ENCODE measurements around the gene DKK3.

DKK3 gene

GRCh38 chr11:11966354-11966741 is 42.1 kb downstream of the DKK3 start:
- DNase-seq = no peak

- DNase-seq = no peak
These were observed 42.6 kb downstream of the DKK3 start for GRCh38 chr11:11965656-11966353.

DNA sequence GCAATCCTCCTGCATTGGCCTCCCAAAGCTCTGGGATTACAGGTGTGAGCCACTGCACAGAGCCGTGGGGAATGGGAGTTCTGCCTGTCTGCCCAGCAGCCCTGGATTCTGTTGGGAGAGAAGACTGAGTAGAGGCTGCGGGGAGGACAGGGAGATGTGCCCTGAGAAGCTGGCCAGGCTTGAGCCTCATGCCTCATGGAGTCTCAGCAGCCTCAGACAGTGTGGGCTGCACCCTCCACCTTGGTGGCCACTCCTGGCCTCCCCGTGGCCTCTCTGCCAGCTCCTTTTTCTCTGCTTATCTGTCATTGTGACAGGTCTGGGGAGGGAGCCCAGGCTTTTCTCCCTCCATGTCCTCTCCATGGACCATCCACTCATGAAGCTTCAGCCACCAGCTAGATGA is 43.2 kb downstream of the DKK3 start:
- DNase-seq = no peak

DNA sequence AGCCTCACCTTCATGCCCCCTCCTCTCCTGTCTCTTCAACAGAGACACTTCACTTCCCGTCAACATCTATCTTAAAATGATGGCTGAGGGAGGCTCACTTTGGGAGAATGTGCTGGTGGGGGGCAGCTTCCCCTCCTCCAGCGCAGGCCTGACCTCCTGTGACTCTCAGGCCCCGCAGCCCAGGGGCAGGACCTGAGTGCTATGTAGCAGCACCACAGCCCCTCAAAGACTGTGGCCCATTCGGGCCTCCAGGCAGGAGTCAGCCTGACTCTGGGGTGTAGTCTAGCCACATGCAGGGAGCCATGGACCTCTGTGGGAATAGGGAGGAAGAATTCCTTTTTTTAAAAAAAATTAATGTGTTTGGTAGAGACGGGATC is 43.7 kb downstream of the DKK3 start:
- no peak for DNase-seq

DNA sequence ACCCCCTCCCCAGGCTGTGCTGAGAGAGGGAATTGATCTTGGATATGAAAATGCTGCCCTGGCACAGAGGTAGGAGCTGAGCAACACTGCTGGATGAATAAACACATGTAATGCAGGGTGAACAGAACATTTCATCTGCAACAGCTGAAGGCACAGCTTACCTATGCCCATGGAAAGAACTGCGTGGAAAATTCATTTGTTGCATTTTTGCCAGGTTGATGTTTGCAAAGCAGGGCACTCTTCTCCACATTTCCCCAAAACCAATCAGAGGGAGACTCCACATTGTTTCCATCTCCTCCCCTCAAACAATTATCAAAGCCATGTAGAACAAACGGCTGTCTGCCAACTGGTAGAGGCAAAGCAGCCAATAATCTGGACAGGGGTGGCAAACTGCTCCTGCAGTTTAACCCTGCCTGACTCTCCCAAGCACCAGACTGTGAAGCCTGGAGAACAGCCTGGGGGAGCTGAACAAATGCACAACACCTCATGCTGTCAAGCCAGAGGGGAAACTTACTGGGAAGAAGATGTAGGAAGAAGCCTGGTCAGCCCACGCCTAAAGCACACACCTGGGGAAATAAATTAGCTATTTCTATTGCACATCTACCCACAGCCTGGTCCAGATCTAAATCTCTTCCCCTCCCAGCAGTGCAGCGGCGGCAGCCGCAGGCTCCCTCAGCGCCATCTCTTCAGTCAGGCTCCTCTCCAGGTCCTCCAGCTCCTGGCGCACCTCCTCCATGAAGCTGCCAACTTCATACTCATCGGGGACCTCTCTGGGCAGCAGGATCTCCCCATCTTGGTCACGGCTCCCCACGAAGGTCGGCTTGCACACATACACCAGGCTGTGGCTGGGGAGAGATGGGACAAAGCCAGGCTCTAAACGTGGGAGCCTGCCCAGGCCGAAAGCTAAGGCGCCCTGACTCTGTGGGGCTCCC is 44.3 kb downstream of the DKK3 start:
- no peak for DNase-seq

DNA sequence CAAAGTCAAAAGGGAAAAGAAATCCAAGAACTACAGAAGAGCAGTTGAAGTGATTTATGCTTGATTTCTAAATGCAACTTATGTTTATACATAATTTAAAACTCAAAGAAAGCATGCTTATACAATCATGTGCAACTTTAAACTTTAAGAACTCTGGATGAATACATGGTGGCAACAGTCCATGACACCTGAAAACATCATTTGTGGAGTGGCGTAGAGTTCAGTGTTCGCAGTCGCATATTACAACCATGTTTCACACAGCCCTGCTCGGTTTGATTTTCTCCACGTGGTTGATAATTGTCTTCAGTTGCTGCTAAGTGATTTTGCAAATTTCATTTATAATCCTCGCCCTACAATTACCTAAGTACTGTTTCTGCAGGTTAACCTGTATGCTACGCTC is 45.4 kb downstream of the DKK3 start:
- no peak for DNase-seq

GRCh38 chr11:11961399-11962028 is 46.9 kb downstream of the DKK3 start:
- no peak for DNase-seq

- no peak for DNase-seq
These were observed 47.7 kb downstream of the DKK3 start for GRCh38 chr11:11960687-11961086.

- DNase-seq = no peak
These were observed 48.8 kb downstream of the DKK3 start for GRCh38 chr11:11959601-11960000.

DNA sequence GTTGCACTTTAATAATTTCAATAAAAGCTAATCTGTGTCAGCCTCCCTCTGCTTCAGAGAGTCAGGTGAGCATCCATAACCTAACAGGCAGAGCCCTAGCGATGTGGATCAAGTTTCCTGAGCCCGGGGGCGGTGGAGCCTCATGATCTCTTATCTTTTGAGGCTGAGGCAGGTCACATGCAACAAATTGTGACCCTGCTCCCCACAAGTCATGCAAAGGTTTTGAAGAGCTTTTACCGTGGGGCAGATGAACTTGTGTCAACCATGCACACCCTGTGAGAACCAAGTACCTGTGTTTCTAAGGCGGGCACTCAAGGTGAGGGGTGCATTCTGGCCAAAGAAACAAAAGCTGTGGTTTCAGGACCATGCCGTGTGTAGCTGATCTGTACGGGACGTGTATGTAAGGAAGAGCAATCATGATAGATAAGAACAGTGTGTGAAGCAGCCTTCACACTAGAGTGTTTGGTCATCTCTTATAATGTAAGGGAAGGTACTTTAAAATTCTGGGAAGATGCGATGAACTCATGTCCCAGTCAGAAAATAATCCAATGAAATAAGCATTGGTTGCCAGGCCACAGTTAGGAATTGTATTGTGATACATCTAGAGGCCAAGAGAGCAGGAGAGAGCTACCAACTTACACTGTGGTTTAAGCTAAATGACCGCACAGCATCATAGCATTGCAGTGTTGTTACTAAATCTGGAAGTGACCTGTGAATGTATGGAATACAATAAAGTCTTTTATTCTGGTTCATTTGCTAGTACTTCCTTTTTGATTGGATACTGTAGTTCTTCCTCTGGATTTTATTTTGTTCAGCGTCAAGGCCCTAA is 49.8 kb downstream of the DKK3 start:
- DNase-seq = no peak

- DNase-seq = no peak
These were observed 52.4 kb downstream of the DKK3 start for GRCh38 chr11:11956006-11956405.

DNA sequence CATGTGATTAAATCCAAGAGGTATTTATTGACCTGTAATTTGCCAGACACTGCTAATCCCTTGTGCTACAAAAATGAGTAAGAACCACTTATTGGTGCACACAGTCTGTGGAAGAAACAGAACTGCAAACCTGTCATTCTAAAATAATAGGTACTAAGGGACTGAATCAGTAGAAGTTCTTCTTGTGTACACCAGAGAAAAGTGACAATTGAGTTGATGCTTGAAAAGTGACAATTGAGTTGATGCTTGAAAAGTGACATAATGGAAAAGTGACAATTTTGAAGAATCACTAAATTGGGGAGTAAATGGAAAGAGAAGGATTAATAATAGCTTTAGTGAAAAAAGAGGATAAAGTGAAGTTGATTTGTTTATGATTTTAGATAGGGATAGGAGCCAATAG is 56.4 kb downstream of the DKK3 start:
- DNase-seq = no peak

DNA sequence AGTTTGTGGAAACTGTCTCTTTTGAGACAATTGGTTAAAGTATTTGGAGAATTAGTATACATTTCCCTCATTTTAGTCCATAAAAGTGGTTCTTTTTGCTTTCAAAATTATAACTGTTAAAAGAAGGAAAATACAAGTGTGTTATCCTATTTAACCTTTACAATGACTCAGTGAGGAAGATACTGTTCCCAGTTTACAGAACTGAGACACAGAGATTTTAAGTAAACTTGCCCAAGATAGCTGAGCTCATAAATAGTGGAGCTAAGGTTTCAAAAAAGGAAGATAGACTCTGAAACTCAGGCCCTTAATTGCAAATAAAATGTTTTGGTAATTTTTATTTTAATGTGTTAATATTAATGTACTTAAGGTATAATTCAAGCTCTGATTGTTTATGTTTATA is 58.9 kb downstream of the DKK3 start:
- no peak for DNase-seq

- DNase-seq = no peak
These were observed 60.0 kb downstream of the DKK3 start for GRCh38 chr11:11948242-11948947.

- DNase-seq = no peak
These were observed 60.6 kb downstream of the DKK3 start for GRCh38 chr11:11947825-11948224.

GRCh38 chr11:11946878-11947277 is 61.5 kb downstream of the DKK3 start:
- no peak for DNase-seq

- DNase-seq = no peak
These were observed 62.2 kb downstream of the DKK3 start for GRCh38 chr11:11946180-11946579.

GRCh38 chr11:11944444-11944843 is 64.0 kb downstream of the DKK3 start:
- DNase-seq = no peak

GRCh38 chr11:11942668-11943067 is 65.8 kb downstream of the DKK3 start:
- no peak for DNase-seq

DNA sequence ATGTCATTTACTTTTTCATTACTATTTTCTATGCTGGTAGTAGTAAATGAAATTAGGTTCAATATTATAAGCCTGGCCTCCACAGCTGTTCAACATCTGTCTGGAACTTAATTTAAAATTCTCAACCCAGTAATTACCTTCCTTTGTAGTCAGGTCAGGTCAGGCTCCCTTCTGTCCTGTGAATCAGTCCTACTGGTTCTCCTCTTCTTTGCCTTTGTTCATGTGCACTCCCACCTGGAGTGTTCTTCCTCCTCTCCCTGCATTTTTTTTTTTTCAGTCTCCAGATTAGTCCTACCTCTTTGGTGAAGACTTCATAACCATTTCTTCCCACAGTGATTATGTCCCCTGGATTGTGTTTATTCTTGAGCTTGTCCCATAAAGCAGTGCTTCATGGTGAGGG is 67.9 kb downstream of the DKK3 start:
- DNase-seq = no peak

GRCh38 chr11:11937957-11938356 is 70.5 kb downstream of the DKK3 start:
- no peak for DNase-seq

- DNase-seq = no peak
These were observed 71.0 kb downstream of the DKK3 start for GRCh38 chr11:11937433-11937832.

Data from stimulated activated CD4-positive, alpha-beta T cell treated with anti-CD3 and anti-CD28 coated beads, Interleukin-4, amount 100 ng/mL, for 24 hours (primary cell).